ENCODE results near the gene LDAF1.
"Not testable (repeated sequence)": the region's sequence is repeated elsewhere in the genome, so short reads cannot be mapped to it uniquely, and the experiment has no call there.

Gene LDAF1

DNA sequence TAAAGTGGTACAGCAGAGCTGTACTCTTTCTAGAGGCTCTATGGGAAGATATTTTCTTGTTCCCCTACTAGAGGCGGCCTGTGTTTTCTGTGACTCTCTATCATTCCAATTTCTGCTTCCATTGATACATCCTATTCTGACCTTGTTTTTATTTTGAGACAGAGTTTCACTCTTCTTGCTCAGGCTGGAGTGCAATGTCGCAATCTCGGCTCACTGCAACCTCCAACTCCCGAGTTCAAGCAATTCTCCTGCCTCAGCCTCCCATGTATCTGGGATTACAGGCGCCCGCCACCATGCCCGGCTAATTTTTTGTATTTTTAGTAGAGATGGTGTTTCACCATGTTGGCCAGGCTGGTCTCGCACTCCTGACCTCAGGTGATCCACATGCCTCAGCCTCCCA, 36.9 kb downstream of the LDAF1 start:
- not testable (repeated sequence) for DNase-seq (ENCODE audit: low read depth in 2 of 2)

DNA sequence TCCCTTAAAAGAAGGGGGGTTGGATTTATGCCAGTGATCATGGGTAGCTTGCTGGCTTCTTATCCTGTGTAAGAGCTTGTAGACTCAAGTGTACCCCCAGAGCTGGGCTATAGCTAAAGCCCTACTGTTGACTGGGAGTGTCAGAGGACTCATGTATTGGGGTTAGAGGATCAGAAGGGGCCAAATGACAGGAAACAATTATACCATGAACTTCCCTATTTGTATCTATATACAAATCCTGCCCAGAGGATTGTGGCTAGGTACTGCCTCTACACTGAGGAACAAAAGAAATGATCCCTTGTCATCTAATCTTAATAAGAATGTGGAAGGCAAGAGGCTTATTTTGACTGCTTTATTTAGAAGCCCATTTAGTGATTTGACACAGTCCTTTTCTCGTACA, 38.6 kb downstream of the LDAF1 start:
- DNase-seq (ENCODE audit: low read depth in 2 of 2) = no peak

DNA sequence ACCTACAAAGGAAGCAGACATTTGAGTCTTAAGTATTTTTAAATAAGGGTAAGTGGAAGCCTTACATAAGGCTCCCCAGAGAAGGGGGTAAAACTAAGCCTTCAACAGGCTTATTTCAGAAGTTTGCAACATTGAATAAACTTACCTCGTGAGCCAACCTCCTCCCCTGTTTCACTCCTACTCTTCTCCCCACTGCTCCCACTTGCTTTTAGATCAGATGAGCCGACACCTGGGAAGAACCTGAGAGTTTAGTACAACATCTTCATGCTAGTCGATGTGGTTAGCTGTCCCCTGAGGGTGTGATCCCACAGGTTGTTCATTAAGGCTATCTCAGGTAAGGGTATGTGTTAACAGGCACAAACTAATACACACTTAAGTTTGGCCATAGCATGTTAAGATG, 39.1 kb downstream of the LDAF1 start:
- no peak for DNase-seq (ENCODE audit: low read depth in 2 of 2)

DNA sequence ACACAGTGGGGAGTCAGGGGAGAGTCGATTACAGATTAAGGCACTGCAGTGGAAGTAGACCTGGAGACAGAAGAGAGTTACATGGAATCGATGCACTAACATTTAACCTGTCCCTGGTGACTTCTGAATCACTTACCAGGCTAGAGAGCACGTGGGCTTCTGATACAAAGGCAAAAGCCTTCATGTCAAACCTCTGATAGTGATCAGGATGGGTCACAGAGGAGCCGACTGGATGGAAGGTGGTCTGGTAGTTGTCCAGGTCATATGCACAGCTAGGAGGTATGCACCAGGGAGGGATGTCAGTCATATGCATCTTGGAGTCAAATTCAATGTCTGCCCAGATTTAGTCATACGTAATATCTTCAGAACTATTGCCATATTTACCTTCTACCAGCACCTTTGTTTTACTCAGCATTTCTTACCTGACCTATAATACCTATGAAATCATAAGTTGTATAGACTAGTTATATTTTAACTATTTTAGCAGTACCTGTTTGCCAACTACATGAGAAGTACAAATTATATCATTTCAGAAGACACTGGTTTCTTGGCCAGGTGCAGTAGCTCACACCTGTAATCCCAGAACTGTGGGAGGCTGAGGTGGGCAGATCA, 41.2 kb downstream of the LDAF1 start:
- DNase-seq (ENCODE audit: low read depth in 2 of 2) = no peak

DNA sequence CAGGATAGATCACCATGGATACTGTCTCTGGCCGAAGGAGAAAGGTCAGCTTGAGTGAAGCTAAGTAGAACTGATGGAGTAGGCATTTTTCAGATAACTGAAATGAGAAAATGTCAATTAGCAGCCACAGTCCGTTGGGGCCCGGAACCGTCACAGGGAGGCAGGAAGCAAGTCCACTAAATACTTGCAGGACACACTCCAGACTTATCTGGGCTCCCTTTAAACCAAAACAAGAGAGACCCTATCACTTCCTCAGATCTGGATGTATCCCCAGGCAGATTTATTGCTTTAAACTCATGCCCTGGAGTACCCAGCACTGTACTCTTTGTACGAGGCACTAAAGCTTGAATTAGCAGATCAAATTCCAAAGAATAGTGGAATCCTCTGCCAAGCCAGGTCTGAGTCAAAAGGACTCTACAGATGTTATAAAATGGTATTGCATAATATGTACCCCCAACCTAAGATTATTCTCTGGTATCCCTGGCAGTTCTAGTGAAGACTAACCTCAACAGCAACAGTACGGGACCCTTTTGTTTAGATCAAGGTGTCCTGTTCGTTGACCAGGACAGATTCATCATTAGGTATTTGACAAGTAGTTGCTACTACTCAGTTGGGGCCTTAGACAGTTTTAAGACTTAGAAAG, 44.8 kb downstream of the LDAF1 start:
- DNase-seq (ENCODE audit: low read depth in 2 of 2) = no peak

DNA sequence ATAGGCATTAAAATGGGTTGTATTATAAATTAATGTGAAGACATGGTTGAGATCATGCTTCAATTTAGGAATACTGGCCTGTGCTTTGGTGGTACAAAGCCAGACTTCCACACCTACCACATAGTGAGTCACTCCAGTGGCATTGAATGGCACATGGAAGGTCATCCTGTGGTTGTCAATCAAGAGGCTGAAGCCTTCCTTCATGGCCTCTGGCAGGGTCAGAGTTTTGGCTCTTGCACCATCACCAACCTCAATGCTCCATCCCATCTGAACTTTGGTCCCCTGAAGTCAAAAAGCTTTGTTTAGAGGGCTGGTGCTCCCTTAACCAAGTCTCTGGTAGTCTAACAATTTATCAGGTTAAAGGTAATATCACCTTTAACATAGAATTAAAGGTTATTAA, 46.8 kb downstream of the LDAF1 start:
- DNase-seq (ENCODE audit: low read depth in 2 of 2) = no peak

DNA sequence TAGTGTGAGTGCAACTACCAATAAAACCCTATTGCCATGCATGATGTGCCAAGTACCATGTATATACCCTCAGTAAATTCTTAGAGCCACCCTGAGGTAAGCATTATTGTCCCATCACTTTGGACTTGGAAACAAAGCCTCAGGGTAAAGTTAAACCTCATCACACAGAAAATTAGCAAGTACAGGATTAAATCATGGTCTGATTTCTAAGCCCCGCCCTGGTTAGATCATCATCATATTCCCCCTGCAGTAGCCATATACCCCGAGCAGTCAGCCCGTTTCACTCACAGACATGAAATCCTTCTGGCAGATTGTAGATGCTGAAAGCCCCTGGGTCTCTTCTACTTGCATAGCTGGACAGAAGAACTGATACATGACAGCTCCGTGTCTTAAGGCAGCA, 48.1 kb downstream of the LDAF1 start:
- DNase-seq (ENCODE audit: low read depth in 2 of 2) = no peak

DNA sequence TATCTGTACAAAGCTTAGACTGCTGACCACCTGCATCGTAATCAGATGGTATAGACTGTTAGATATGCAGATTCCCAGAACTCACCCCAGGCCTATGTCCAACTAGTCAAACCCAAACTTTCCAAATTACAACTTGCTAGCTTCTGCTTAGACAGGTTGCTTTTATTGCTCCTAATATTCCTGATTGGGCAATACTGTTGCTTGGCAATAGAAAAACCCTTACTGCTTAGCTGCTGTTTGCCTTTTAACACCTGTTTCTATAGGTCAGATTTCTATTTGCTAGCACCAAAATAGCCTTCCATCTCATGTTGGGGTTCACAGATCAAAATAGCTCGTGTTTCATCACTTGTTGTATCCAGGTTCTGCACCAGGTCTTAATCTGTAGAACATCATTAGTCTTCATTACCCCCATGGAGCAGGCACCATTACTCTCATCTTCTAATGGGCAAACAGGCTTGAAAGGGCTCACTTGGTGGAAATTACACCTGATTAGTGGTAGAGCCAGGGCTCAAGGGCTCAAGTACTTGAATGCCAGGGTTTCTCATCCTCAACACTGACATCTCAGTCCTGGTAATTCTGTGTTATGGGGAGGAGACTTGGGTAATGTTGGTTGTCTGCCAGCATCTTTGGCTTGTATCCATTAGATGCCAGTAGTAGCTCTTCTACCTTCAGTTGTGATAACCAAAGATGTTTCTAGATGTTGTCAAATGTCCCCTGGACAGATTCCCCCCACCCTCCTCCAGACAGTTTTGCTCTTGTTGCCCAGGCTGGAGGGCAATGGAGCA, 50.2 kb downstream of the LDAF1 start:
- DNase-seq (ENCODE audit: low read depth in 2 of 2) = no peak

DNA sequence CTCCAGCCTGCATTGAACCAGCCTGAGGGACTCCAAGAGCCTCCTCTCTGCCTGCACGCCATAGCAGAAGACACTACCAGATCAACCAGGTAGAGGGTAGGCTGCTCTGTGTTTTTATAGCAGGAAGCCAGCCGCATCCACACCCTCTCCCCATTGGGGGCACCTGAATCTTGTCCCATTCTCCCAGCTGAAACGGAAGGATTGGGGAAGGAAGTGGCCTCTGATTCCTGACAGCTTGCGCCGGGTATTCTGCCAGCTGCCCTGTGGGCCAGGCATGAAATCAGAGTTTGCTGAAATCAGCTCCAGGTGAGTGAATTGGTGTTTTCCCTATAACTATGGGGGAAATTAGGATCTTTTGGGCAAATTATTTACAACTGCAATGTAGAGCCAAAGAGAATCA, 53.0 kb downstream of the LDAF1 start, which contains the start of gene ZP2:
TSS of gene ZP2 (minus strand) at position 89 of the 400 bp plus-strand sequence. CDS start at position 62, 27 bp downstream.
- DNase-seq (ENCODE audit: low read depth in 2 of 2) = no peak

DNA sequence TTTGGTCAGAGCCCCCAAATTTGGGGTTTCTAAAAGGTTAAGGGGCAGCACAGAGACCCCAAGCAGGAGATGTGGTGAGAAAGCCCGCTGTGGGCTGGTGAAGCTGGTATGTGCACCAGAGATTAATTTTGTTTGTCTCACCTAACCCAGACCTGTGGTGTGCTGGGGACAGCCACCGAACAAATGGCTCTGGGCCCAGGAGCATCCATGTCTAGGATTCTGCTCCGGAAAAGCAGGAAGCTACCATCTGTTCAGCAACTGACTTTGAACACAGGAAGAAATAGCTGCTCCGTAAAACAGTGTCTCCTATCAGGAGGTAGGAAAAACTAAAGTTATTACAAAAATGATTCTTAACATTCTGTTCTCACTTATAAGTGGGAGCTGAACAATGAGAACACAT, 55.6 kb downstream of the LDAF1 start:
- DNase-seq (ENCODE audit: low read depth in 2 of 2) = no peak

DNA sequence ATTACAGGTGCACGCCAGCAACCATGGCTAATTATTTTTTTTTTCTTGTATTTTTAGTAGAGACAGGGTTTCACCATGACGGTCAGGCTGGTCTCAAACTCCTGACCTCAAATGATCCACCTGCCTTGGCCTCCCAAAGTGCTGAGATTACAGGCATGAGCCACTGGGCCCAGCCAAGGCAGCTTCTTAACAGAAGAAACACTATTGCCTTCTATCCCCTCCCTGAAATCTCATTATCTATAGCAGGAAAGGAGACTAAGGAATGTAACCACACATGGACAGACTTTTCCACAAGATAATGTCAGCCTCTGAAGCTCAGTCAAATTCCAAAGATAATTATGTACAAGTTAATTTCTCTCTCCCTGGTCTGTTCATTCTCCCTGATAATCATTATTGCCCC, 58.6 kb downstream of the LDAF1 start:
- DNase-seq (ENCODE audit: low read depth in 2 of 2) = no peak

DNA sequence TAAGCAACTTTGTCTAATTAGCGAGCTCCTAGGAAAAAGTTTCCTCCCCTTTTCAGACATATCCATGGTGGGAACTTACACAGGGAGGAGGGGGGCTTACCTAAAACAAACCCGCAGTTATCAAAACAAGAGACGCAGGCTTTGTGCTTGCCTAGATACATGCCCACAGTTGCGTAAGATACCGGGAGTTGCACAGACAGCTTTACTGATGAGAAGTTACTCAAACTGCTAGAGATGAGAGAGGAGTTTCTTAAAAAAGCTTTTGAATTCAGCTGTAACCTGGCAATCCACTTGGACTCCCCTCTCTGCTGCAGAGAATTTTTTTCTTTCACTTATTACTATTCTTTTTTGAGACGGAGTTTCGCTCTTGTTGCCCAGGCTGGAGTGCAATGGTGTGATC, 59.7 kb downstream of the LDAF1 start:
- no peak for DNase-seq (ENCODE audit: low read depth in 2 of 2)

DNA sequence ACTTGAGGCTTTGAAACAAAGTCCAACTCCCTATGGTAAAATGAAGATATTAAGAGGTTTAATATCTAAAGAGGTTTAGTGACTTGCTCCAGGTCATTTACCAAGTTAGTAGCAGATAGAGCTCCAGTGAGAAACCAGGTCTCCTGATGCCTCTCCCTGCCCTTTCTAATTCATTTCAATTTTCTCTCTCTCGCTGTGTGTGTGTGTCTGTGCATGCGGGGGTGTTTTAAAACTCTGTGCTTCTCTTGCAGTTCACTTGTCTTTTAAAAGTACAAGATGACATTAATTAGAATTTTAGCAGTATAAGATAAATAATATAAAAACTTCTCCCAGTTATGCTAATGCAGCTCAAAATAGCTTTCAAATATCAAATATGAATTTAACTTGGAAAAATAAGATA, 61.1 kb downstream of the LDAF1 start:
- DNase-seq (ENCODE audit: low read depth in 2 of 2) = no peak

DNA sequence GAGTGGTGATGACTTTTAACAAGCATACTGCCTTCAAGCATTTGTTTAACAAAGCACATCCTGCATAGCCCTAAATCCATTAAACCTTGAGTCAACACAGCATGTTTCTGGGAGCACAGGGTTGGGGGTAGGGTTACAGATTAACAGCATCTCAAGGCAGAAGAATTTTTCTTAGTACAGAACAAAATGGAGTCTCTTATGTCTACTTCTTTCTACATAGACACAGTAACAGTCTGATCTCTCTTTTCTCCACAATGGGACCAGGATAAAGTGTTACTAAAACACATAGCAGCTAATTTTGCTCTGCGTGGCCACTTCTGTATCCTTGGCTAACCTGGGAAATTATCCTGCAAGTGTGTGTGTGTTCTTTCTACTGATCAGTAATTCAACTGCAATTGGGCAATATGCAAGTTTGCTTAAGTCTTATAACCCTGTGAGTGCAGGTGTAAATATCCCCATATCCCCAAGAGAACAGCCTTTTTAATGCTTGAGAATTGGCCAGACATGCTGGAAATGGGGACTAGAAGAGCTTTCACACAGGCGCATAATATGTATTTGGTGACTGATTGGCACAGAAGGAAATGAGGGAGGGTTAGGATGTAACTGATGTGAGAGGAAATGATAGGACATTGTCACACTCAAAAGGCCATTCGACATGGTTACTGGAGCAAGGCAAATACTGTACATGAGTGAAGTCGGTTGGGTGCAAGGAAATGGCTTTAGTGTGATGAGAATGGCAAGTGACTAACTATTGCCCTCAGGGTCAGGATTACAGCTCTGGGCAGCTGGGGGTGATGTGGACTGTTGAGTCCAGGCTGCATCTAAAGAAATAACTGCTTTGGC, 64.2 kb downstream of the LDAF1 start:
- DNase-seq (ENCODE audit: low read depth in 2 of 2) = no peak

DNA sequence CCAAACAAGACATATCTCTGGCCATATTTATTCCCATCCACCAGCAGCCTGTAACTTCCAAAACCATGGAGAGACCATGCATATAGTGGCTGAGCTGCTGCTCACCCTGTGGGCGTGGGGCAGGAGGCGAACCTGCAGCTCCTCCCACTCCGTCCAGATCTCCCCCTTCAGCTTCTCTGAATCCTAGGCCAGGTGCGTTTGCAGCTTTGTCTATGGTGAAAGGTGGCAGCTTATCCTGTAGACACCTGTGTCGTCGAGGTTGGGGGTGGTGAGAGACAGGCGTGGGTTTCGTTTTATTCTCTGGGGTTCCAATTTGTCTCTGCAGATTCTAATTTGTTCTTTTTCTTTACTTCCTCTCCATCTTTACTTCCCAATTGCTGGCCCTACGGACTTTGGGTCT, 65.3 kb downstream of the LDAF1 start:
- DNase-seq (ENCODE audit: low read depth in 2 of 2) = no peak

DNA sequence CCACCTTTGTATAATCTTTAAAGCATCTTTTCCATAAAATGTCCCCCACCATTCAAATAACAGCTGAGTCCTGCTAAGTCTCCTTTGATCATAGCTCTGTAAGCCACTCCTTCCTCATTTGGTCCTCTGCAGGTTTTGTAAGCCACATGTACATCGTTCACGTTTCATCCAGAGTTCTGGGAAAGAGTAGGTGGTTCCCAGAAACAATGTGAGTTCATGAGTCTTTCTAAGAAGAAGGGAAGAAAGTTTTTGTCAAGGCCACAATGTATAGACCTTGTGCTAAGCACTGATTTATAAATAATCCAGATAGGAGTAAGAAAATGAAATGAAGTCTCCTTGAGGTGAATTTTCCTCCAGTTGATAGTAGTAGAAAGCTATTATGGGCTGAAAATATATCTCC, 66.3 kb downstream of the LDAF1 start:
- no peak for DNase-seq (ENCODE audit: low read depth in 2 of 2)

DNA sequence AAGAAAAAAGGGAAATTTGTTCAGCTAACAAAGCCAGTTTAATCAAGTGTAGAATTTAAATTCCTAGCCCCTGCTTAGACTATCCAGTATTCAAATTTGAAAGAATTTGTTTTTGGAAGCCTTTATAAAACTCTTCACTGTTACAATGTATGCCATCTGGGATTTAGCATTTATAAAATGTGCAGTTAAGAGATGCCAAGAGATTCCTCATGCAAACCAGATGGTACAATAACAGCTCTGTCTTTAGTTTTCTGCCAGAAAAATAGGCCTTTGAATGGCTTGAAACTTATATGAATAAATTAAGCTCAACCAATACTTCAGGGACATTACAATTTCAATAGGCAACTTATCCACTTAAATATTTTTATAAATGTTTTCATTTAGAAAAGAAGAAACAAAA, 68.3 kb downstream of the LDAF1 start:
- no peak for DNase-seq (ENCODE audit: low read depth in 2 of 2)

DNA sequence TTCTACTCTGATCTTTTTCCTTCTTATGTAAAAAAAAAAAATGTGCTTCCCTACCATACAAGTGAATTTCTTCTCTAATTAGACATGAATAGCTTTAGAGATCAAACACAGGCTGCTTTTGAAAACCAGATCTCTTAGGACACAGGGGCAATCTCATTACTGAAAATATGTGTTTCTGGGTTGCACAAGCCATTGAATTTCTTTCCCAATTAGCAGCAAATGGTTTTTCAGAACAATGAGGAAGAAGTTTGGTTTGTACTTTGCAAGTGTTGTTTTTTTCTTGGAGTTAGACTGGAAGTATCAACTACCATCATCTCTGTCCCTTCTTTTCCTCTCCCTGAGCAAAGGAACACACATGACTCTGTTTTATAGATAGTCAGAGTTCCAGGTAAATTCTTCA, 69.4 kb downstream of the LDAF1 start:
- DNase-seq (ENCODE audit: low read depth in 2 of 2) = no peak

DNA sequence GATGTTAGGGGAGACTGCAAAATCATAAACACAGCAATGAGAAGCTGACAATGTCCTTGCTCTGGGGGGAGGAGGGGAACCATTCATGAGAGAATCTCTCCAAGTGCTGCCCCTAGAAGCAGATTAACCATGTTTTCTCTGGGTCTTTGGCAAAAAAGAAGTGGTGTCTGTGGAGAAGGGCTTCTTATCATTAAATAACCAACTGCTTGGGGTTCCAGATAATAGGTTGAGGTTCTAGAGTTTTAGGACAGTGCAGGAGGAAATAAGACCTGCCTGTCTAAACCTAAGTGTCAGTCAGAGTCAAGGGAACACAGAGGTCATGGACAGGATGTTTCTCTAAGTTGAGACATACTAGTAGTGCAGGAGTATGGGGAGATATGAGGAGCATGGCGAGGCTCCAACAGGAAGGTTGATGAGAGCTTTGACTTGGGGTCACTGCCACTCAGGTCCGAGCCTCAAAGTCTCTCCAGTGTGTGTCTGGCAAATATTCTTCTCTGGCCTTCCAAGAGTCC, 69.9 kb downstream of the LDAF1 start:
- DNase-seq (ENCODE audit: low read depth in 2 of 2) = no peak
